ENCODE data around the gene C15orf39. TPM values are rescaled to one million over a fixed set of nuclear protein-coding genes. Genes with fewer than 3 reads are reported as not detected.
A peak's percentile ranks its signal among the peaks of the same experiment; 100 is the strongest.

The C15orf39 gene
- 10 to 100 TPM; 16.5 to 22.0 TPM for total RNA-seq

GRCh38 chr15:75201616-75202250 lies at the start of gene C15orf39:
TSS of gene C15orf39 (plus strand) at chr15:75201882. CDS start at chr15:75206049, 4,167 bp downstream.
- peak within 1 kb of the TSS; percentile 68 for H3K27ac Mint-ChIP-seq
- DNase-seq = peak; percentile 79 to 85
- peak within 1 kb of the TSS; percentile 91 for H3K4me3 Mint-ChIP-seq
- H3K36me3 Mint-ChIP-seq (ENCODE audit: insufficient read depth in 2 of 2) = no peaks in the 10 kb centered on the region
- no peaks in the 10 kb centered on the region for H3K27me3 Mint-ChIP-seq (ENCODE audit: low read depth)
- peaks cover 53% of the 10 kb centered on the region for H3K4me1 Mint-ChIP-seq (ENCODE audit: low read depth)
- ATAC-seq (replicated peaks in 1 of 2) = peak; percentile 64 to 66
- H3K9me3 Mint-ChIP-seq = no peaks in the 10 kb centered on the region

GRCh38 chr15:75152382-75153079 lies 49.2 kb upstream of the C15orf39 start:
- DNase-seq (no peak), ATAC-seq (replicated peaks in 1 of 2) (no peak)
- Mint-ChIP-seq H3K9me3 (no peaks in the 10 kb centered on the region), H3K4me3 (no peak overlapping the region), H3K4me1 (ENCODE audit: low read depth) (peaks cover 27% of the 10 kb centered on the region), H3K27me3 (ENCODE audit: low read depth) (peaks cover 6% of the 10 kb centered on the region), H3K27ac (no peak overlapping the region), H3K36me3 (ENCODE audit: insufficient read depth in 2 of 2) (peaks cover 0 to 4% of the 10 kb centered on the region in 2 donors)

- no peak for ATAC-seq (replicated peaks in 1 of 2)
These were observed 48.6 kb upstream of the C15orf39 start for GRCh38 chr15:75153087-75153486.

GRCh38 chr15:75153565-75154276 lies 48.0 kb upstream of the C15orf39 start:
- DNase-seq (no peak), ATAC-seq (replicated peaks in 1 of 2) (no peak)
- no peak overlapping the region for H3K27ac Mint-ChIP-seq
- H3K9me3 Mint-ChIP-seq = no peaks in the 10 kb centered on the region
- H3K4me3 Mint-ChIP-seq = no peak overlapping the region
- peaks cover 6% of the 10 kb centered on the region for H3K27me3 Mint-ChIP-seq (ENCODE audit: low read depth)
- peaks cover 0 to 4% of the 10 kb centered on the region in 2 donors for H3K36me3 Mint-ChIP-seq (ENCODE audit: insufficient read depth in 2 of 2)
- H3K4me1 Mint-ChIP-seq (ENCODE audit: low read depth) = peaks cover 27% of the 10 kb centered on the region

More at GRCh38 chr15:75153087-75153486, 48.6 kb upstream of the C15orf39 start:
- Mint-ChIP-seq H3K9me3 (no peaks in the 10 kb centered on the region), H3K4me1 (ENCODE audit: low read depth) (peaks cover 27% of the 10 kb centered on the region), H3K27ac (no peak overlapping the region), H3K27me3 (ENCODE audit: low read depth) (peaks cover 6% of the 10 kb centered on the region), H3K4me3 (no peak overlapping the region), H3K36me3 (ENCODE audit: insufficient read depth in 2 of 2) (peaks cover 0 to 4% of the 10 kb centered on the region in 2 donors)
- DNase-seq = no peak

- no peak overlapping the region for H3K27ac Mint-ChIP-seq
- DNase-seq = no peak
- peaks cover 0 to 4% of the 10 kb centered on the region in 2 donors for H3K36me3 Mint-ChIP-seq (ENCODE audit: insufficient read depth in 2 of 2)
- peaks cover 27% of the 10 kb centered on the region for H3K4me1 Mint-ChIP-seq (ENCODE audit: low read depth)
- no peaks in the 10 kb centered on the region for H3K9me3 Mint-ChIP-seq
- ATAC-seq (replicated peaks in 1 of 2) = no peak
- no peak overlapping the region for H3K4me3 Mint-ChIP-seq
- H3K27me3 Mint-ChIP-seq (ENCODE audit: low read depth) = peaks cover 6% of the 10 kb centered on the region
These were observed 47.1 kb upstream of the C15orf39 start for GRCh38 chr15:75154461-75155062.

- Mint-ChIP-seq H3K27ac (no peak overlapping the region), H3K4me1 (ENCODE audit: low read depth) (peaks cover 19% of the 10 kb centered on the region), H3K9me3 (no peaks in the 10 kb centered on the region), H3K27me3 (ENCODE audit: low read depth) (peaks cover 6% of the 10 kb centered on the region), H3K4me3 (no peak overlapping the region), H3K36me3 (ENCODE audit: insufficient read depth in 2 of 2) (no peaks in the 10 kb centered on the region)
- ATAC-seq (replicated peaks in 1 of 2) = no peak
- no peak for DNase-seq
These were observed 45.1 kb upstream of the C15orf39 start for GRCh38 chr15:75156326-75157215.

- Mint-ChIP-seq H3K4me3 (no peak overlapping the region), H3K36me3 (ENCODE audit: insufficient read depth in 2 of 2) (no peaks in the 10 kb centered on the region), H3K27me3 (ENCODE audit: low read depth) (peaks cover 6% of the 10 kb centered on the region), H3K27ac (no peak overlapping the region), H3K9me3 (no peaks in the 10 kb centered on the region), H3K4me1 (ENCODE audit: low read depth) (peaks cover 8% of the 10 kb centered on the region)
- ATAC-seq (replicated peaks in 1 of 2) (no peak), DNase-seq (no peak)
These were observed 43.3 kb upstream of the C15orf39 start for GRCh38 chr15:75158402-75158801.

GRCh38 chr15:75159244-75159643 lies 42.4 kb upstream of the C15orf39 start:
- Mint-ChIP-seq H3K36me3 (ENCODE audit: insufficient read depth in 2 of 2) (no peaks in the 10 kb centered on the region), H3K4me3 (no peak overlapping the region), H3K4me1 (ENCODE audit: low read depth) (no peaks in the 10 kb centered on the region), H3K27me3 (ENCODE audit: low read depth) (peaks cover 6% of the 10 kb centered on the region), H3K9me3 (no peaks in the 10 kb centered on the region), H3K27ac (no peak overlapping the region)
- ATAC-seq (replicated peaks in 1 of 2) (no peak), DNase-seq (no peak)

GRCh38 chr15:75161106-75161916 lies 40.4 kb upstream of the C15orf39 start:
- H3K9me3 Mint-ChIP-seq = no peaks in the 10 kb centered on the region
- H3K27me3 Mint-ChIP-seq (ENCODE audit: low read depth) = no peaks in the 10 kb centered on the region
- H3K4me1 Mint-ChIP-seq (ENCODE audit: low read depth) = no peaks in the 10 kb centered on the region
- no peak overlapping the region for H3K4me3 Mint-ChIP-seq
- ATAC-seq (replicated peaks in 1 of 2) (peak in 1 of 2 donors; percentile 13), DNase-seq (no peak)
- H3K27ac Mint-ChIP-seq = no peak overlapping the region
- H3K36me3 Mint-ChIP-seq (ENCODE audit: insufficient read depth in 2 of 2) = no peaks in the 10 kb centered on the region

- DNase-seq (no peak), ATAC-seq (replicated peaks in 1 of 2) (no peak)
- H3K4me3 Mint-ChIP-seq = no peak overlapping the region
- no peaks in the 10 kb centered on the region for H3K9me3 Mint-ChIP-seq
- no peaks in the 10 kb centered on the region for H3K4me1 Mint-ChIP-seq (ENCODE audit: low read depth)
- no peak overlapping the region for H3K27ac Mint-ChIP-seq
- H3K36me3 Mint-ChIP-seq (ENCODE audit: insufficient read depth in 2 of 2) = no peaks in the 10 kb centered on the region
- no peaks in the 10 kb centered on the region for H3K27me3 Mint-ChIP-seq (ENCODE audit: low read depth)
These were observed 39.7 kb upstream of the C15orf39 start for GRCh38 chr15:75161917-75162414.

- Mint-ChIP-seq H3K27ac (no peak overlapping the region), H3K36me3 (ENCODE audit: insufficient read depth in 2 of 2) (no peaks in the 10 kb centered on the region), H3K4me3 (no peak overlapping the region), H3K4me1 (ENCODE audit: low read depth) (peaks cover 7% of the 10 kb centered on the region), H3K9me3 (no peaks in the 10 kb centered on the region), H3K27me3 (ENCODE audit: low read depth) (no peaks in the 10 kb centered on the region)
- ATAC-seq (replicated peaks in 1 of 2) (no peak), DNase-seq (no peak)
These were observed 38.5 kb upstream of the C15orf39 start for GRCh38 chr15:75163150-75163564.

Data from activated T-cell treated with anti-CD3 and anti-CD28 coated beads, Interleukin-2, amount 50 U/mL, for 72 hours (primary cell).